Measurements from ENCODE around the gene ALK.

DNA sequence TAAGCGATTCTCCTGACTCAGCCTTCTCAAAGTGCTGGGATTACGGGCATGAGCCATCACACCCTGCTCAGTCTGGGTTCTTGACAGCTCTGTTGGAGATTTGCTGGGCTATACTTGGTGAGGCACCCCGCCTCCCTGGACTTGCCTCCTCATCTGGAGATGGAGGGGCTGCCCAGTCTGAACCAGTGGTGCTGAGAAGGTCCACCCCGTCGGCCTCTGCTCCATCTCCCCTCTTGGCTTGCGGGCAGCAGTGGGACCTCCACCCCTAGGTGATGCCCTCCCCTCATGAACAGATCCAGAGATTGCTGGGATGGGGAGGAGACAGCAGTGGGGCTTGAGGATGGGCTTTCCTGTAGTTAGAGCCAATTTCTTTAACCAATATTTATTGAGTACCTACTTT lies 685.3 kb downstream of the ALK start:
- TF ChIP-seq CEBPB (IDR thresholded peaks at IDR 0.05) (no peak), TAF1 (IDR thresholded peaks at IDR 0.05; ENCODE audit: low read depth) (no peak), RAD21 (IDR thresholded peaks at IDR 0.05; ENCODE audit: low read depth) (no peak), YY1 (IDR thresholded peaks at IDR 0.05; ENCODE audit: low read depth) (no peak), EP300 (IDR thresholded peaks at IDR 0.05; ENCODE audit: borderline replicate concordance) (no peak), ZBTB7A (IDR thresholded peaks at IDR 0.05; ENCODE audit: low read depth) (no peak), TCF12 (IDR thresholded peaks at IDR 0.05; ENCODE audit: low read depth) (no peak), TEAD4 (IDR thresholded peaks at IDR 0.05) (no peak)
- TF ChIP-seq, protein P1, sequence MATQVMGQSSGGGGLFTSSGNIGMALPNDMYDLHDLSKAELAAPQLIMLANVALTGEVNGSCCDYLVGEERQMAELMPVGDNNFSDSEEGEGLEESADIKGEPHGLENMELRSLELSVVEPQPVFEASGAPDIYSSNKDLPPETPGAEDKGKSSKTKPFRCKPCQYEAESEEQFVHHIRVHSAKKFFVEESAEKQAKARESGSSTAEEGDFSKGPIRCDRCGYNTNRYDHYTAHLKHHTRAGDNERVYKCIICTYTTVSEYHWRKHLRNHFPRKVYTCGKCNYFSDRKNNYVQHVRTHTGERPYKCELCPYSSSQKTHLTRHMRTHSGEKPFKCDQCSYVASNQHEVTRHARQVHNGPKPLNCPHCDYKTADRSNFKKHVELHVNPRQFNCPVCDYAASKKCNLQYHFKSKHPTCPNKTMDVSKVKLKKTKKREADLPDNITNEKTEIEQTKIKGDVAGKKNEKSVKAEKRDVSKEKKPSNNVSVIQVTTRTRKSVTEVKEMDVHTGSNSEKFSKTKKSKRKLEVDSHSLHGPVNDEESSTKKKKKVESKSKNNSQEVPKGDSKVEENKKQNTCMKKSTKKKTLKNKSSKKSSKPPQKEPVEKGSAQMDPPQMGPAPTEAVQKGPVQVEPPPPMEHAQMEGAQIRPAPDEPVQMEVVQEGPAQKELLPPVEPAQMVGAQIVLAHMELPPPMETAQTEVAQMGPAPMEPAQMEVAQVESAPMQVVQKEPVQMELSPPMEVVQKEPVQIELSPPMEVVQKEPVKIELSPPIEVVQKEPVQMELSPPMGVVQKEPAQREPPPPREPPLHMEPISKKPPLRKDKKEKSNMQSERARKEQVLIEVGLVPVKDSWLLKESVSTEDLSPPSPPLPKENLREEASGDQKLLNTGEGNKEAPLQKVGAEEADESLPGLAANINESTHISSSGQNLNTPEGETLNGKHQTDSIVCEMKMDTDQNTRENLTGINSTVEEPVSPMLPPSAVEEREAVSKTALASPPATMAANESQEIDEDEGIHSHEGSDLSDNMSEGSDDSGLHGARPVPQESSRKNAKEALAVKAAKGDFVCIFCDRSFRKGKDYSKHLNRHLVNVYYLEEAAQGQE (IDR thresholded peaks at IDR 0.05; ENCODE audit: low read depth) = no peak
- TF ChIP-seq, protein P2, sequence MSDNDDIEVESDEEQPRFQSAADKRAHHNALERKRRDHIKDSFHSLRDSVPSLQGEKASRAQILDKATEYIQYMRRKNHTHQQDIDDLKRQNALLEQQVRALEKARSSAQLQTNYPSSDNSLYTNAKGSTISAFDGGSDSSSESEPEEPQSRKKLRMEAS (IDR thresholded peaks at IDR 0.05) = no peak
- TF ChIP-seq, protein P3, sequence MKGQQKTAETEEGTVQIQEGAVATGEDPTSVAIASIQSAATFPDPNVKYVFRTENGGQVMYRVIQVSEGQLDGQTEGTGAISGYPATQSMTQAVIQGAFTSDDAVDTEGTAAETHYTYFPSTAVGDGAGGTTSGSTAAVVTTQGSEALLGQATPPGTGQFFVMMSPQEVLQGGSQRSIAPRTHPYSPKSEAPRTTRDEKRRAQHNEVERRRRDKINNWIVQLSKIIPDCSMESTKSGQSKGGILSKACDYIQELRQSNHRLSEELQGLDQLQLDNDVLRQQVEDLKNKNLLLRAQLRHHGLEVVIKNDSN (IDR thresholded peaks at IDR 0.05) = no peak

Data from Ishikawa (cell line).